ENCODE data around the gene PWWP2B.
"Not testable (repeated sequence)": the region's sequence is repeated elsewhere in the genome, so short reads cannot be mapped to it uniquely, and the experiment has no call there.

PWWP2B gene

GRCh38 chr10:132434405-132435005 lies 37.5 kb downstream of the PWWP2B start:
- no peak for DNase-seq (ENCODE audit: low read depth)

GRCh38 chr10:132435320-132435719 lies 38.3 kb downstream of the PWWP2B start:
- not testable (repeated sequence) for DNase-seq (ENCODE audit: low read depth)

GRCh38 chr10:132436096-132436495 lies 39.1 kb downstream of the PWWP2B start:
- not testable (repeated sequence) for DNase-seq (ENCODE audit: low read depth)

GRCh38 chr10:132436861-132437410 lies 39.9 kb downstream of the PWWP2B start:
- DNase-seq (ENCODE audit: low read depth): no peak

- DNase-seq (ENCODE audit: low read depth): no peak
Measured at GRCh38 chr10:132437541-132437950, 40.5 kb downstream of the PWWP2B start.

GRCh38 chr10:132438091-132439024 lies 41.4 kb downstream of the PWWP2B start:
- no peak for DNase-seq (ENCODE audit: low read depth)

GRCh38 chr10:132439025-132439388 lies 42.0 kb downstream of the PWWP2B start:
- DNase-seq (ENCODE audit: low read depth): no peak

GRCh38 chr10:132439424-132440163 lies 42.6 kb downstream of the PWWP2B start:
- no peak for DNase-seq (ENCODE audit: low read depth)

GRCh38 chr10:132440791-132441565 lies 44.0 kb downstream of the PWWP2B start:
- DNase-seq (ENCODE audit: low read depth): no peak

GRCh38 chr10:132441818-132442524 lies 45.0 kb downstream of the PWWP2B start:
- DNase-seq (ENCODE audit: low read depth): no peak

GRCh38 chr10:132442636-132443035 lies 45.6 kb downstream of the PWWP2B start:
- DNase-seq (ENCODE audit: low read depth): no peak

- peak; percentile 52 for DNase-seq (ENCODE audit: low read depth)
Measured at GRCh38 chr10:132443605-132443982, 46.6 kb downstream of the PWWP2B start.

GRCh38 chr10:132443983-132444876 lies 47.2 kb downstream of the PWWP2B start:
- DNase-seq (ENCODE audit: low read depth): no peak

GRCh38 chr10:132444877-132445351 lies 47.9 kb downstream of the PWWP2B start:
- no peak for DNase-seq (ENCODE audit: low read depth)

- DNase-seq (ENCODE audit: low read depth): no peak
Measured at GRCh38 chr10:132445516-132446194, 48.7 kb downstream of the PWWP2B start.

GRCh38 chr10:132446195-132446581 lies 49.2 kb downstream of the PWWP2B start:
- no peak for DNase-seq (ENCODE audit: low read depth)

- DNase-seq (ENCODE audit: low read depth): peak; percentile 50
Measured at GRCh38 chr10:132446661-132447445, 49.9 kb downstream of the PWWP2B start.

All from iris pigment epithelial cell (primary cell).